Breast epithelium (tissue), 3 donors: Measurements from ENCODE around the gene HCFC1.

Experiments
- CTCF ChIP-seq, 3 donors: fragments of 450-650 bp; IDR thresholded peaks; one replicate each; pipeline ENCODE4 v1.5.1; 2016 to 2017; ENCODE audit warnings: antibody characterized with exemption in 3 of 3, mild to moderate bottlenecking in 3 of 3, moderate library complexity in 3 of 3
- POLR2A ChIP-seq: fragments of 450-650 bp; IDR thresholded peaks from one replicate; pipeline ENCODE4 v1.6.1; 2016; ENCODE audit warnings: antibody characterized with exemption, mild to moderate bottlenecking, moderate library complexity
- POLR2AphosphoS5 ChIP-seq, 3 donors: sonication (generic); formaldehyde crosslinking; IDR thresholded peaks; one replicate each; pipeline ENCODE4 v1.6.1; 2017; ENCODE audit warnings: antibody characterized with exemption in 3 of 3

- TF ChIP-seq CTCF (IDR thresholded peaks at IDR 0.05) = no peak
- no peak for TF ChIP-seq POLR2AphosphoS5 (IDR thresholded peaks at IDR 0.05)
- no peak for TF ChIP-seq POLR2A
Measured at GRCh38 chrX:153933748-153934147, 37.9 kb downstream of the HCFC1 start.
